H9 (cell line): ENCODE measurements around the gene PSMD1. TPM values are rescaled to one million over a fixed set of nuclear protein-coding genes. Genes with fewer than 3 reads are reported as not detected.
"Not testable (repeated sequence)": the region's sequence is repeated elsewhere in the genome, so short reads cannot be mapped to it uniquely, and the experiment has no call there.

Source experiments
- DNase-seq: peaks from one replicate; pipeline ENCODE4 v3.0.0-alpha.2; 2017
- H2AFZ ChIP-seq: one replicate; pipeline ENCODE4 v1.6.1; 2013; ENCODE audit warnings: mild to moderate bottlenecking, low read length, control low read depth, moderate library complexity
- H2AK5ac ChIP-seq: 2 replicates; pipeline ENCODE4 v1.6.1; 2013; ENCODE audit warnings: low read length, control low read depth, mixed read lengths; ENCODE audit not compliant: insufficient read length
- H2BK120ac ChIP-seq: one replicate; pipeline ENCODE4 v1.6.1; 2013; ENCODE audit warnings: low read depth, mild to moderate bottlenecking, low read length, control low read depth, inconsistent platforms; ENCODE audit not compliant: poor library complexity, severe bottlenecking
- H2BK12ac ChIP-seq: 2 replicates; pipeline ENCODE4 v1.6.1; 2013; ENCODE audit warnings: low read length, control low read depth, mixed read lengths, low read depth; ENCODE audit not compliant: insufficient read length
- H2BK15ac ChIP-seq: 2 replicates; pipeline ENCODE4 v1.6.1; 2013; ENCODE audit warnings: low read depth, low read length, control low read depth
- H2BK20ac ChIP-seq: one replicate; pipeline ENCODE4 v1.6.1; 2013; ENCODE audit warnings: low read depth, mild to moderate bottlenecking, low read length, control low read depth, inconsistent platforms; ENCODE audit not compliant: poor library complexity, severe bottlenecking
- H2BK5ac ChIP-seq: 2 replicates; pipeline ENCODE4 v1.6.1; 2013; ENCODE audit warnings: low read length, control low read depth, mixed read lengths; ENCODE audit not compliant: insufficient read length
- H3K14ac ChIP-seq: 2 replicates; pipeline ENCODE4 v1.6.1; 2013; ENCODE audit warnings: low read length, control low read depth; ENCODE audit not compliant: insufficient read depth
- H3K18ac ChIP-seq: 2 replicates; pipeline ENCODE4 v1.6.1; 2013; ENCODE audit warnings: low read depth, mild to moderate bottlenecking, mixed read lengths, low read length, control low read depth; ENCODE audit not compliant: insufficient read length
- H3K23ac ChIP-seq: 2 replicates; pipeline ENCODE4 v1.6.1; 2013; ENCODE audit warnings: low read length, control low read depth, mixed read lengths, low read depth; ENCODE audit not compliant: insufficient read length
- H3K23me2 ChIP-seq: 2 replicates; pipeline ENCODE4 v1.6.1; 2013; ENCODE audit warnings: low read depth, mild to moderate bottlenecking, mixed read lengths, low read length, control low read depth; ENCODE audit not compliant: insufficient read length, poor library complexity, severe bottlenecking
- H3K27ac ChIP-seq: 2 replicates; pipeline ENCODE4 v1.5.1; 2013; ENCODE audit warnings: low read length, control low read depth, mixed read lengths, low read depth; ENCODE audit not compliant: insufficient read length
- H3K27me3 ChIP-seq: 2 replicates; pipeline ENCODE4 v1.6.1; 2013; ENCODE audit warnings: low read length, control low read depth, inconsistent platforms; ENCODE audit not compliant: insufficient read depth
- H3K4ac ChIP-seq: 2 replicates; pipeline ENCODE4 v1.6.1; 2013; ENCODE audit warnings: low read depth, mild to moderate bottlenecking, control low read depth, inconsistent platforms, low read length, moderate library complexity
- H3K4me1 ChIP-seq: 2 replicates; pipeline ENCODE4 v1.6.1; 2013; ENCODE audit warnings: low read length, control low read depth, inconsistent platforms; ENCODE audit not compliant: insufficient read depth
- H3K4me2 ChIP-seq: 2 replicates; pipeline ENCODE4 v1.6.1; 2013; ENCODE audit warnings: low read length, control low read depth, mixed read lengths; ENCODE audit not compliant: insufficient read length, insufficient read depth
- H3K56ac ChIP-seq: 2 replicates; pipeline ENCODE4 v1.6.1; 2013; ENCODE audit warnings: low read depth, mild to moderate bottlenecking, mixed read lengths, low read length, control low read depth; ENCODE audit not compliant: insufficient read length
- H3K79me1 ChIP-seq: 2 replicates; pipeline ENCODE4 v1.6.1; 2013; ENCODE audit warnings: low read depth, mild to moderate bottlenecking, moderate library complexity, low read length, control low read depth, inconsistent platforms; ENCODE audit not compliant: insufficient read depth, poor library complexity, severe bottlenecking
- H3K79me2 ChIP-seq: 2 replicates; pipeline ENCODE4 v1.6.1; 2013; ENCODE audit warnings: low read length, control low read depth, inconsistent platforms; ENCODE audit not compliant: insufficient read depth
- H3K9ac ChIP-seq: 2 replicates; pipeline ENCODE4 v1.6.1; 2013; ENCODE audit warnings: low read length, control low read depth, mixed read lengths; ENCODE audit not compliant: insufficient read length; ENCODE audit errors: extremely low read depth
- H3K9me3 ChIP-seq: one replicate; pipeline ENCODE4 v1.6.1; 2013; ENCODE audit warnings: low read depth, low read length, inconsistent platforms; ENCODE audit not compliant: control insufficient read depth
- H3T11ph ChIP-seq: one replicate; pipeline ENCODE4 v1.6.1; 2013; ENCODE audit warnings: mild to moderate bottlenecking, low read length, control low read depth, inconsistent platforms
- H4K20me1 ChIP-seq: one replicate; pipeline ENCODE4 v1.6.1; 2013; ENCODE audit not compliant: control insufficient read depth, insufficient read length, insufficient read depth
- H4K5ac ChIP-seq: 2 replicates; pipeline ENCODE4 v1.6.1; 2013; ENCODE audit warnings: low read depth, mild to moderate bottlenecking, mixed read lengths, low read length, control low read depth; ENCODE audit not compliant: insufficient read length
- H4K8ac ChIP-seq: replicated peaks from 2 replicates; pipeline ENCODE4 v1.6.1; 2013; ENCODE audit warnings: low read length, control low read depth, mixed read lengths, low read depth; ENCODE audit not compliant: insufficient read length
- H4K91ac ChIP-seq: 2 replicates; pipeline ENCODE4 v1.6.1; 2013; ENCODE audit warnings: low read depth, mild to moderate bottlenecking, moderate library complexity, mixed read lengths, low read length, control low read depth; ENCODE audit not compliant: insufficient read length
- H3K27ac Mint-ChIP-seq, 3 experiments: 2 replicates in 2 of 3; 3 replicates in 1 of 3; pipeline ENCODE4 v1.8.0; 2020 to 2021; ENCODE audit warnings: mixed read lengths in 3 of 3, mild to moderate bottlenecking in 1 of 3, moderate library complexity in 1 of 3
- H3K27me3 Mint-ChIP-seq: 2 replicates; pipeline ENCODE4 v1.8.0; 2021; ENCODE audit warnings: low read depth, mild to moderate bottlenecking, moderate library complexity, mixed read lengths
- H3K36me3 Mint-ChIP-seq, 3 experiments: 2 replicates in 2 of 3; 3 replicates in 1 of 3; pipeline ENCODE4 v1.8.0; 2020 to 2021; ENCODE audit warnings: low read depth in 3 of 3, mixed read lengths in 3 of 3; ENCODE audit not compliant: insufficient read depth in 1 of 3
- H3K4me1 Mint-ChIP-seq, 2 experiments: 2 replicates each; pipeline ENCODE4 v1.8.0; 2020; ENCODE audit warnings: mixed read lengths in 2 of 2
- H3K4me3 Mint-ChIP-seq, 2 experiments: 2 replicates in 1 of 2; 3 replicates in 1 of 2; pipeline ENCODE4 v1.8.0; 2020 to 2021; ENCODE audit warnings: mild to moderate bottlenecking in 2 of 2, mixed read lengths in 2 of 2, moderate library complexity in 1 of 2
- H3K9me3 Mint-ChIP-seq, 2 experiments: 2 replicates in 1 of 2; 3 replicates in 1 of 2; pipeline ENCODE4 v1.8.0; 2020; ENCODE audit warnings: mild to moderate bottlenecking in 2 of 2, mixed read lengths in 2 of 2, moderate library complexity in 1 of 2
- CTCF ChIP-seq: fragments of 200-600 bp; sonication (generic); conservative IDR thresholded peaks from 3 replicates; pipeline ENCODE4 v1.8.0; 2021; ENCODE audit warnings: antibody characterized with exemption, mild to moderate bottlenecking
- WGBS: extraction: QIAGEN DNeasy Blood & Tissue Kit; methylation state at CpG from one replicate; pipeline ENCODE4 v1.1.7; 2013; ENCODE audit warnings: missing lambda C conversion rate, low lambda C conversion rate, mixed read lengths; ENCODE audit not compliant: insufficient read length; ENCODE audit errors: extremely low coverage; 5-methylcytosine and 5-hydroxymethylcytosine counted together
- total RNA-seq: library from RNA; stranded (reverse); gene quantifications from 2 replicates; pipeline ENCODE4 v1.2.1, GENCODE V29; 2021

PSMD1 gene
- total RNA-seq, 1 experiment from 2014 or later: 166 TPM

DNA sequence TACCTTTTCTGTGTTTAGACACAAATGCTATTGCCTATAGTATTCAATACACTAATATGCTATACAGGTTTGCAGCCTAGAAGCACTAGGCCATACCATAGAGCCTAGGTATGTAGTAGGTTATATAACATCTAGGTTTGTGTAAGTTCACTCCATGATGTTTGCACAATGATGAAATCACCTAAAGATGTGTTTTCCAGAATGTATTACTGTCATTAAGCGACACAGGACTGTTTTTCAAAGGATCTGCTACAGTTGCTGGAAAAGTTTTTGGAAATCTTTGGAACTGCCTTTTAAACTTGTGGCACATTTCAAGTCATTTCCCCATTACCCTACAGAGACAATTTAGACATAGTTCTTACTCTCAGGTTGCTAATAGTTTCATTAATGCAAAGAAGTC, 9.3 kb downstream of the PSMD1 start:
- H3K18ac ChIP-seq: no peak overlapping the region
- no peak overlapping the region for H3K14ac ChIP-seq
- peaks cover 34 to 84% (median 76%) of the 10 kb centered on the region in 3 experiments; a peak in 6 of 7 replicates for H3K36me3 Mint-ChIP-seq
- H3K4me3 Mint-ChIP-seq: no peak overlapping the region
- H3K27ac ChIP-seq: no peak overlapping the region
- H3K9me3 ChIP-seq: no peaks in the 10 kb centered on the region
- no peak overlapping the region for H4K8ac ChIP-seq
- no peak overlapping the region for H2BK120ac ChIP-seq
- no peak overlapping the region for H2BK20ac ChIP-seq
- H2AK5ac ChIP-seq: no peak overlapping the region
- DNase-seq: no peak
- H4K91ac ChIP-seq: no peak overlapping the region
- H3K4me1 ChIP-seq: no peaks in the 10 kb centered on the region
- H3K27ac Mint-ChIP-seq: no peak overlapping the region
- no peak for TF ChIP-seq CTCF
- no peak overlapping the region for H2AFZ ChIP-seq
- H3K4me2 ChIP-seq: no peak overlapping the region
- H3K79me1 ChIP-seq: peaks cover 5% of the 10 kb centered on the region
- H3K23me2 ChIP-seq: no peaks in the 10 kb centered on the region
- no peaks in the 10 kb centered on the region for H4K20me1 ChIP-seq
- H3K4me1 Mint-ChIP-seq: no peaks in the 10 kb centered on the region
- H3K27me3 Mint-ChIP-seq: no peaks in the 10 kb centered on the region
- no peaks in the 10 kb centered on the region; the same call in 1 of the 2 replicates for H3K79me2 ChIP-seq
- H3T11ph ChIP-seq: no peak overlapping the region
- H3K56ac ChIP-seq: no peak overlapping the region
- no peak overlapping the region for H2BK5ac ChIP-seq
- H3K4ac ChIP-seq: no peak overlapping the region
- H3K9me3 Mint-ChIP-seq: no peaks in the 10 kb centered on the region
- no peaks in the 10 kb centered on the region for H3K27me3 ChIP-seq
- H3K9ac ChIP-seq: no peak overlapping the region
- H2BK12ac ChIP-seq: no peak overlapping the region
- H4K5ac ChIP-seq: no peak overlapping the region
- no CpG with 5 or more reads among the region's 1 CpG for WGBS
- no peak overlapping the region for H3K23ac ChIP-seq
- no peak overlapping the region for H2BK15ac ChIP-seq

DNA sequence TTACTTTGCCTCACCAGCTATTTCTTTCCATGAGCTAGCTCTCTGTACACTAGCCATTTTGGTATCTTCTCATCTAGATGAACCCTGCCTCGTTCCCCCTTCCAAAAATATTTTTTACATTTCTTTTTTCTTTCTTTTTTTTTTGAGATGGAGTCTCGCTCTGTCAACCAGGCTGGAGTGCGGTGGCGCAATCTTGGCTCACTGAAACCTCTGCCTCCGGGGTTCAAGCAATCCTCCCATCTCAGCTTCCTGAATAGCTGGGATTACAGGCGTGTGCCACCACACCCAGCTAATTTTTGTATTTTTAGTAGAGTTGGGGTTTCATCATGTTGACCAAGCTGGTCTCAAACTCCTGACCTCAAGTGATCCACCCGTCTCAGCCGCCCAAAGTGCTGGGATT, 10.9 kb downstream of the PSMD1 start:
- not testable (repeated sequence) for H3K27me3 ChIP-seq, H2BK5ac ChIP-seq, H2BK12ac ChIP-seq, H3K79me2 ChIP-seq, H3T11ph ChIP-seq, H4K8ac ChIP-seq, H2AK5ac ChIP-seq, H3K27ac Mint-ChIP-seq, H3K4me3 Mint-ChIP-seq, H3K4me2 ChIP-seq, H3K27ac ChIP-seq, H3K4me1 Mint-ChIP-seq, H2BK20ac ChIP-seq, H3K18ac ChIP-seq, H3K9ac ChIP-seq, H4K91ac ChIP-seq, H2BK120ac ChIP-seq, H4K20me1 ChIP-seq, H3K23me2 ChIP-seq, H4K5ac ChIP-seq, H3K14ac ChIP-seq, H3K9me3 ChIP-seq, H3K79me1 ChIP-seq, H3K56ac ChIP-seq, H3K9me3 Mint-ChIP-seq, H3K4ac ChIP-seq, H3K27me3 Mint-ChIP-seq, H3K23ac ChIP-seq, H2AFZ ChIP-seq, H3K4me1 ChIP-seq, DNase-seq, H2BK15ac ChIP-seq
- H3K36me3 Mint-ChIP-seq: peaks cover 29 to 84% (median 75%) of the 10 kb centered on the region in 3 experiments; a peak in 6 of 7 replicates
- no CpG with 5 or more reads among the region's 8 CpGs for WGBS
